Naive thymus-derived CD4-positive, alpha-beta T cell (primary cell): ENCODE measurements around the gene PIP5K1B. TPM values are rescaled to one million over a fixed set of nuclear protein-coding genes. Genes with fewer than 3 reads are reported as not detected.

Source experiments
- ATAC-seq: fragments of 150-1000 bp; cut with Tn5 transposase; 2 replicates; pipeline ENCODE4 v1.10.0; 2021; ENCODE audit warnings: mild to moderate bottlenecking, moderate library complexity
- CTCF ChIA-PET: fragments of 350-600 bp; sonication (Branson Sonifier 250); formaldehyde crosslinking; loops from one replicate; lab custom pipeline; 2021; ENCODE audit warnings: antibody characterized with exemption; lab: Charles Lee
- POLR2A ChIA-PET: fragments of 350-600 bp; sonication (Branson Sonifier 250); formaldehyde crosslinking; loops from one replicate; lab custom pipeline; 2021; ENCODE audit warnings: antibody characterized with exemption, inconsistent platforms; lab: Charles Lee
- DNase-seq, 9 donors: peaks; one replicate each; pipeline versions ENCODE4 v3.0.0 to v3.0.0-alpha.2; 2020 to 2022; ENCODE audit warnings: mixed read lengths in 1 of 9
- H3K27ac ChIP-seq: one replicate; pipeline ENCODE4 v1.7.0; 2013; ENCODE audit warnings: mild to moderate bottlenecking, low read depth, low read length, moderate library complexity
- H3K27me3 ChIP-seq, 2 donors: one replicate each; pipeline ENCODE4 v1.7.0; 2013; ENCODE audit warnings: low read length in 2 of 2, mild to moderate bottlenecking in 2 of 2, moderate library complexity in 2 of 2; ENCODE audit not compliant: control insufficient read depth in 2 of 2, insufficient read depth in 2 of 2
- H3K36me3 ChIP-seq, 3 experiments: 1 replicate in 2 of 3; 2 replicates in 1 of 3; pipeline ENCODE4 v1.7.0; 2013; ENCODE audit warnings: low read length in 3 of 3, mild to moderate bottlenecking in 3 of 3, moderate library complexity in 1 of 3; ENCODE audit not compliant: insufficient read depth in 3 of 3, control insufficient read depth in 2 of 3
- H3K4me1 ChIP-seq, 2 donors: one replicate each; pipeline ENCODE4 v1.7.0; 2013; ENCODE audit warnings: low read length in 2 of 2, mild to moderate bottlenecking in 2 of 2, moderate library complexity in 1 of 2; ENCODE audit not compliant: control insufficient read depth in 2 of 2, insufficient read depth in 2 of 2
- H3K4me3 ChIP-seq: 2 replicates; pipeline ENCODE4 v1.7.0; 2013; ENCODE audit warnings: mild to moderate bottlenecking, low read length
- H3K9me3 ChIP-seq, 3 experiments: 1 replicate in 2 of 3; 2 replicates in 1 of 3; pipeline ENCODE4 v1.7.0; 2013; ENCODE audit warnings: low read length in 3 of 3; ENCODE audit not compliant: control insufficient read depth in 2 of 3
- H3K27ac Mint-ChIP-seq, 9 donors: one replicate each; pipeline ENCODE4 v1.8.0; 2020 to 2022; ENCODE audit warnings: mixed read lengths in 9 of 9, mild to moderate bottlenecking in 8 of 9, moderate library complexity in 5 of 9, inconsistent platforms in 2 of 9
- H3K27me3 Mint-ChIP-seq, 5 donors: one replicate each; pipeline ENCODE4 v1.8.0; 2021 to 2022; ENCODE audit warnings: mixed read lengths in 5 of 5, mild to moderate bottlenecking in 1 of 5
- H3K36me3 Mint-ChIP-seq, 5 donors: one replicate each; pipeline ENCODE4 v1.8.0; 2020 to 2022; ENCODE audit warnings: mixed read lengths in 5 of 5, mild to moderate bottlenecking in 3 of 5, inconsistent platforms in 1 of 5
- H3K4me1 Mint-ChIP-seq, 7 donors: one replicate each; pipeline ENCODE4 v1.8.0; 2020 to 2022; ENCODE audit warnings: mixed read lengths in 7 of 7, mild to moderate bottlenecking in 3 of 7, inconsistent platforms in 1 of 7
- H3K4me3 Mint-ChIP-seq, 10 donors: one replicate each; pipeline ENCODE4 v1.8.0; 2020 to 2022; ENCODE audit warnings: mild to moderate bottlenecking in 10 of 10, mixed read lengths in 10 of 10, moderate library complexity in 6 of 10, inconsistent platforms in 2 of 10
- H3K9me3 Mint-ChIP-seq, 11 donors: one replicate each; pipeline ENCODE4 v1.8.0; 2020 to 2022; ENCODE audit warnings: mixed read lengths in 11 of 11, mild to moderate bottlenecking in 4 of 11, inconsistent platforms in 1 of 11, moderate library complexity in 1 of 11
- intact Hi-C, 2 donors: fragments of 100-400 bp; cut with micrococcal nuclease; formaldehyde crosslinking; loops; one replicate each; pipeline ENCODE4 v1.15.1; 2023
- polyA plus RNA-seq, 2 donors: library from polyadenylated mRNA; unstranded; fragments of 300-500 nt; fragmentation: Illumina TruSeq; gene quantifications; one replicate each; pipeline ENCODE4 v1.2.3, GENCODE V29; 2021
- total RNA-seq, 6 experiments: library from RNA in 5 of 6; stranded (reverse) in 5 of 6; gene quantifications; 1 replicate in 5 of 6; 2 replicates in 1 of 6; pipeline ENCODE4 v1.2.3 and lab custom pipeline; 2021 to 2026

The PIP5K1B gene
- total and polyA plus RNA-seq, 7 experiments from 2014 or later = 0.08 to 4.2 (median 0.54) TPM

DNA sequence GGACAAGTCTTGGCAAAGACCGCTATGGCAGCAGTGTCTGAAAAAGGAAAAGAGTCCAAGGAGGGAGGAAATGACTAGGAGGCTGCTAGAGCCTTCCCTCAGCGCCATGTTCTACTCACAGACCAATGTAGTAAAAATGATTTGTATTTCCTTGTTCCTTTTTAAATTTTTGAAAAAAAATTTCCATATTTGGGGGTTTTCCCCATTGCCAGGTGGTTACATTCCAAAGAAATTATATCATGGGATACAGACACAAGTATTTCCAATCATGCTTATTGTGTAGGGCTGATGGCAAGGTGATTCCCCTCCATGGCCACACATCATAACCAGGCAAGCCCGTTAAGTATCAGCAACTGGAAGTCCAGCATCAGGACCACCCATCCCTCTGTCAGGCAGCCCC lies 138.2 kb downstream of the PIP5K1B start:
- Histone ChIP-seq H3K9me3 (no peaks in the 10 kb centered on the region), H3K27me3 (no peaks in the 10 kb centered on the region), H3K36me3 (no peaks in the 10 kb centered on the region), H3K4me3 (no peak overlapping the region), H3K4me1 (no peaks in the 10 kb centered on the region), H3K27ac (no peak overlapping the region)
- Mint-ChIP-seq H3K27me3 (peaks cover 0 to 7% (median 0%) of the 10 kb centered on the region in 5 donors), H3K27ac (no peak overlapping the region), H3K36me3 (no peaks in the 10 kb centered on the region), H3K4me1 (peaks cover 0 to 14% (median 5%) of the 10 kb centered on the region in 7 donors), H3K9me3 (peaks cover 0 to 6% (median 0%) of the 10 kb centered on the region in 11 donors), H3K4me3 (no peak overlapping the region)
- ATAC-seq = no peak
- intact Hi-C loops = no loop called here
- POLR2A ChIA-PET = no interaction called here
- CTCF ChIA-PET = no interaction called here
- DNase-seq = no peak

- ChIA-PET POLR2A (no interaction called here), CTCF (no interaction called here)
- H3K4me3 Mint-ChIP-seq = no peak overlapping the region
- H3K4me1 Mint-ChIP-seq = peaks cover 0 to 14% (median 5%) of the 10 kb centered on the region in 7 donors
- no peak overlapping the region for H3K4me3 ChIP-seq
- intact Hi-C loops = no loop called here
- DNase-seq (no peak), ATAC-seq (peak; percentile 20)
- no peaks in the 10 kb centered on the region for H3K36me3 ChIP-seq
- H3K27me3 ChIP-seq = no peaks in the 10 kb centered on the region
- H3K36me3 Mint-ChIP-seq = no peaks in the 10 kb centered on the region
- no peak overlapping the region for H3K27ac ChIP-seq
- H3K9me3 Mint-ChIP-seq = peaks cover 0 to 6% (median 0%) of the 10 kb centered on the region in 11 donors
- no peak overlapping the region for H3K27ac Mint-ChIP-seq
- H3K4me1 ChIP-seq = no peaks in the 10 kb centered on the region
- H3K27me3 Mint-ChIP-seq = peaks cover 0 to 7% (median 0%) of the 10 kb centered on the region in 5 donors
- no peaks in the 10 kb centered on the region for H3K9me3 ChIP-seq
These were observed 139.1 kb downstream of the PIP5K1B start for GRCh38 chr9:68844157-68844556.

- H3K4me3 Mint-ChIP-seq = peak overlapping the region in 3 of 10 donors; percentile 15 to 43 (median 17)
These were observed 139.9 kb downstream of the PIP5K1B start for GRCh38 chr9:68844631-68845612.

DNA sequence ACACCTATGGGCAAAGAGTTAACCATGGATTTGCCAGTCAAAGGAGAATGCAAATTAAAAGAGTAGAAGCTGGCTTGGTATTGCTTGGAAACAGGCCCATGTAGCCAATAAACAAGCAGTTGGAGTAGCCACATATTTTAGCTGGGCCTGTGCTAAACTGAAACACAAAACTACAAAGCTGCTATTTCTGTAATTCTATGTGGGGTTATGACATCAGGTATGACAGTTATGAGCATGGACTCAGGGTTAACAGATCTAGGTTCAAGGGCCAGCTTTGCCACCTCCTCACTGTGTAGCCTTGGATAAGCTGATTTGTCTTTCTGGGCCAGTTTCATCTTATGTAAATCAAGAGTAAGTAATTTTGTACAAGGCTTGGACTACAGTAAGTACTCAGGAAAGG lies 142.7 kb downstream of the PIP5K1B start:
- POLR2A ChIA-PET = no interaction called here

More at GRCh38 chr9:68844631-68845612, 139.9 kb downstream of the PIP5K1B start:
- H3K27ac Mint-ChIP-seq = peak overlapping the region in 1 of 9 donors; percentile 23
- H3K27me3 Mint-ChIP-seq = peaks cover 0 to 7% (median 0%) of the 10 kb centered on the region in 5 donors
- Histone ChIP-seq H3K4me3 (no peak overlapping the region), H3K4me1 (no peaks in the 10 kb centered on the region), H3K9me3 (no peaks in the 10 kb centered on the region), H3K36me3 (no peaks in the 10 kb centered on the region), H3K27ac (no peak overlapping the region), H3K27me3 (no peaks in the 10 kb centered on the region)
- intact Hi-C loops = loop anchor here (1.0 to 5.0 kb wide), 2 partner anchors 47 to 261 kb away; no protein-coding TSS in a partner anchor
- DNase-seq (peak in 1 of 9 donors; percentile 15), ATAC-seq (peak; percentile 57)
- peaks cover 0 to 6% (median 0%) of the 10 kb centered on the region in 11 donors for H3K9me3 Mint-ChIP-seq
- peaks cover 0 to 14% (median 5%) of the 10 kb centered on the region in 7 donors for H3K4me1 Mint-ChIP-seq
- H3K36me3 Mint-ChIP-seq = no peaks in the 10 kb centered on the region
- ChIA-PET CTCF (interaction anchor here (0.6 to 0.8 kb wide), 2 partner anchors 28 to 190 kb away, joined by 3 to 4 read pairs; no protein-coding TSS in a partner anchor), POLR2A (no interaction called here)

DNA sequence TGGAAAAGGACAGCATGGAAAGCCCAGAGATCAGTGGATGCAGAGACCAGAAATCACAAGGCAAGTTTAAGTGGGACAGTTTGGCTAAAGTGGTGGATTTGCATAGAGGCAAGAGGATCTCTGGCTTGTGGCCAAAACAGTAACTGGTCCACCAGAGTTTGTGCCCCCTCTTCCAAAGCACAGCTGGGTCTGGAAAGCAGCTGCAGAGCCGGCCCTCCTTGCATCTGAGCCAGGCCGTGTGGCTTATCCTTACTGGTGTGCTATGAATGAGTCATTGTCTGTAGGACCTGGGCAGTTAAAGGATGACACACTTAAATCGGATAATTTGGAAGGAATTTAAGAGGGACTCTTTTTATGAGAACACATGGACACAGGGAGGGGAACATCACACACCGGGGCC lies 146.6 kb downstream of the PIP5K1B start:
- Histone ChIP-seq H3K4me3 (no peak overlapping the region), H3K27me3 (no peaks in the 10 kb centered on the region), H3K27ac (no peak overlapping the region), H3K4me1 (no peaks in the 10 kb centered on the region), H3K36me3 (no peaks in the 10 kb centered on the region), H3K9me3 (no peaks in the 10 kb centered on the region)
- H3K27ac Mint-ChIP-seq = no peak overlapping the region
- no peak for DNase-seq
- H3K9me3 Mint-ChIP-seq = no peaks in the 10 kb centered on the region
- no peak overlapping the region for H3K4me3 Mint-ChIP-seq
- ATAC-seq = no peak
- POLR2A ChIA-PET = no interaction called here
- peaks cover 0 to 9% (median 4%) of the 10 kb centered on the region in 5 donors for H3K27me3 Mint-ChIP-seq
- H3K36me3 Mint-ChIP-seq = peaks cover 0 to 3% (median 0%) of the 10 kb centered on the region in 5 donors
- H3K4me1 Mint-ChIP-seq = peaks cover 0 to 7% (median 0%) of the 10 kb centered on the region in 7 donors
- CTCF ChIA-PET = interaction anchor here (0.6 kb wide), 1 partner anchor 14 kb away, joined by 3 read pairs; no protein-coding TSS in a partner anchor
- intact Hi-C loops = no loop called here

More for the DNA sequence above, 142.7 kb downstream of the PIP5K1B start:
- CTCF ChIA-PET = interaction anchor here (0.6 to 1.5 kb wide), 2 partner anchors 8 to 188 kb away, joined by 3 read pairs; partner anchors contain the start of gene FXN
- Histone ChIP-seq H3K9me3 (no peaks in the 10 kb centered on the region), H3K27ac (no peak overlapping the region), H3K4me1 (no peaks in the 10 kb centered on the region), H3K4me3 (no peak overlapping the region), H3K27me3 (no peaks in the 10 kb centered on the region), H3K36me3 (no peaks in the 10 kb centered on the region)
- Mint-ChIP-seq H3K4me1 (peaks cover 0 to 14% (median 5%) of the 10 kb centered on the region in 7 donors), H3K36me3 (peaks cover 0 to 3% (median 0%) of the 10 kb centered on the region in 5 donors), H3K27me3 (peaks cover 0 to 3% (median 0%) of the 10 kb centered on the region in 5 donors), H3K27ac (no peak overlapping the region), H3K9me3 (peaks cover 0 to 6% (median 0%) of the 10 kb centered on the region in 11 donors), H3K4me3 (no peak overlapping the region)
- no peak for ATAC-seq
- no peak for DNase-seq
- intact Hi-C loops = loop anchor here in 1 of 2 donors (5.0 kb wide), 1 partner anchor 45 kb away; no protein-coding TSS in a partner anchor

- intact Hi-C loops = no loop called here
- peaks cover 0 to 9% (median 4%) of the 10 kb centered on the region in 5 donors for H3K27me3 Mint-ChIP-seq
- Histone ChIP-seq H3K4me1 (no peaks in the 10 kb centered on the region), H3K27ac (no peak overlapping the region), H3K9me3 (no peaks in the 10 kb centered on the region), H3K36me3 (no peaks in the 10 kb centered on the region), H3K27me3 (no peaks in the 10 kb centered on the region), H3K4me3 (no peak overlapping the region)
- ATAC-seq (no peak), DNase-seq (no peak)
- H3K4me3 Mint-ChIP-seq = no peak overlapping the region
- POLR2A ChIA-PET = no interaction called here
- CTCF ChIA-PET = no interaction called here
- H3K9me3 Mint-ChIP-seq = no peaks in the 10 kb centered on the region
- no peak overlapping the region for H3K27ac Mint-ChIP-seq
- peaks cover 0 to 3% (median 0%) of the 10 kb centered on the region in 5 donors for H3K36me3 Mint-ChIP-seq
- H3K4me1 Mint-ChIP-seq = peaks cover 0 to 7% (median 0%) of the 10 kb centered on the region in 7 donors
These were observed 147.9 kb downstream of the PIP5K1B start for GRCh38 chr9:68852941-68853340.
